ENCODE measurements around the gene ZCCHC17.

DNA sequence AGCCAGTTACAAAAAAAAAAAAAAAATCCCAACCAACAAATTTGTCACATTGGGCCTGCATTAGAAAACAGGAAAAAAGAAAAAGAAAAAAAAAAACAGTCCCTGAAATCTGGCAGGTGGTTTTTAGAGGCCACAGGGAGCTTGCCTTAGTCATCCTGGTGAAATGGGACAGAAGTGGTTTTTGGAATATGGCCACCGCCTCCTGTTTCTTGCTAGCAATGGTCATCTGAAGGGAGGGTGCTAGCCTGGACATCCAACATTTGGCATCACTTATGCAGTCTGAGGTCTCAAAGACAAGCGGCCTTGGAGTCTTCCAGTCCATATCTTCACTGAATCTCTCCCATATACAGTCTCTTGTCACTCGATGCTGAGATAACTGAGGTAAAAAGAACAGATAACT is 37.1 kb upstream of the ZCCHC17 start:
- TF ChIP-seq CTCF (IDR thresholded peaks at IDR 0.05): no peak
- no peak for TF ChIP-seq POLR2A (IDR thresholded peaks at IDR 0.05)

Data from vagina (tissue), 2 donors.